ENCODE measurements around the gene PNPLA8.
"Not testable (repeated sequence)": the region's sequence is repeated elsewhere in the genome, so short reads cannot be mapped to it uniquely, and the experiment has no call there.

The PNPLA8 gene

DNA sequence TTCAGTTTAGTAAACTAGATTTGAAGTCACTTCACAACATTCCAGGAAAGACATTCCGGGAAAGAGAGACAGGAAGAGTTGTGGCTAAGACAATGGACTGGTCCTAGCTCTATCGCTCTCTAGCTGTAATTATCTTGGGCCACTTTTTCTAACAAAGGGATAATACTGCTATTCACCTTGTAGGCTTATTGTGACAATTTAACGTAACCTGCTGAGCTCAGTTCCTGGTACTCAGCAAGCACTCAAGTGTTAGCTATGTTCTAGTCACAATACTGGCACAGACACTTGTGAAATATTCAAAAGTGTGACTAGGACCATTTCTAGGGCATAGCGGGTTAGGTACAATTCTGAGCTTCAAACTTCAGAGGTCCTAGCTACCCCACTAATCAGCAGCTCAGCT lies 57.7 kb downstream of the PNPLA8 start:
- peaks cover 0 to 2% of the 10 kb centered on the region in 2 donors for H3K36me3 ChIP-seq (ENCODE audit: control insufficient read depth in 2 of 2, insufficient read depth in 2 of 2, low read length in 2 of 2)
- no peaks in the 10 kb centered on the region for H3K4me1 ChIP-seq (ENCODE audit: control insufficient read depth, insufficient read depth, low read length)
- H3K27me3 ChIP-seq (ENCODE audit: control insufficient read depth in 1 of 2, insufficient read depth in 2 of 2, low read length in 2 of 2): no peaks in the 10 kb centered on the region
- no peak overlapping the region for H3K9ac ChIP-seq (ENCODE audit: low read length in 2 of 2)
- no peaks in the 10 kb centered on the region for H3K9me3 ChIP-seq (ENCODE audit: control insufficient read depth in 2 of 2, low read length in 2 of 2)
- no peak overlapping the region for H3K27ac ChIP-seq (ENCODE audit: low read length)
- H3K4me3 ChIP-seq (ENCODE audit: low read length in 2 of 2): no peak overlapping the region

DNA sequence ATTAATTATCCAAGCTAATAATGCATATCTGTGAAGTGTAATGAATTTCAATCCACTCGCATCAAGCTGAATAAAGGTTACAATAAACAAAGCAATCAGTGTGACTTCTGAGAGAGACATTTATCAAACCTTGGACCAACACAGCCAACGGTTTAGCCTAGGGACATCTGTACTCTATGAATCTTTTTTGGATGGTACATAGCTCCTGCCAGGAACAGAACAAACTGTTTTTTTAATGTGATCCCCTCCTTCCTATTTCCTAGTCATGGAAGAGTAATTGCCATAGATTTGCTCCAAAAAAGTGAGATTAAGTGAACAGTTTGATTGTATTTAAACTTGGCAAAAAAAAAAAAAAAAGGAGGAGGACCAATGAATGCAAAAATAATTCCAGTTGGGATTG lies 58.5 kb downstream of the PNPLA8 start:
- Histone ChIP-seq H3K4me3 (ENCODE audit: low read length in 2 of 2) (no peak overlapping the region), H3K4me1 (ENCODE audit: control insufficient read depth, insufficient read depth, low read length) (no peaks in the 10 kb centered on the region), H3K9me3 (ENCODE audit: control insufficient read depth in 2 of 2, low read length in 2 of 2) (no peaks in the 10 kb centered on the region), H3K27ac (ENCODE audit: low read length) (no peak overlapping the region), H3K27me3 (ENCODE audit: control insufficient read depth in 1 of 2, insufficient read depth in 2 of 2, low read length in 2 of 2) (no peaks in the 10 kb centered on the region), H3K9ac (ENCODE audit: low read length in 2 of 2) (no peak overlapping the region), H3K36me3 (ENCODE audit: control insufficient read depth in 2 of 2, insufficient read depth in 2 of 2, low read length in 2 of 2) (peaks cover 0 to 2% of the 10 kb centered on the region in 2 donors)

DNA sequence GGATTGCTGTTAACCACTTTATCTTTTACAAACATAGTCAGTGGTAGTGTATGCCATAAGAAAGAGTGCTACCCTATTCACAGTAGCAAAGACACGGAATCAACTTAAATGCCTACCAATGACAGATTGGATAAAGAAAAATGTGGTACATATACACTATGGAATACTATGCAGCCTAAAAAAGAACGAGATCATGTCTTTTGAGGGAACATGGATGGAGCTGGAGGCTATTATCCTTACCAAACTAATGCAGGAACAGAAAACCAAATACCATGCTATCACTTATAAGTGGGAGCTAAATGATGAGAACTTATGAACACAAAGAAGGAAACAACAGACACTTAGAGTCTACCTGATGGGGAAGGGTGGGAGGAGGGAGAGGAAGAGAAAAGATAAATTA lies 59.6 kb downstream of the PNPLA8 start:
- not testable (repeated sequence) for H3K27ac ChIP-seq (ENCODE audit: low read length); H3K9ac ChIP-seq (ENCODE audit: low read length in 2 of 2); H3K27me3 ChIP-seq (ENCODE audit: control insufficient read depth in 1 of 2, insufficient read depth in 2 of 2, low read length in 2 of 2); H3K4me1 ChIP-seq (ENCODE audit: control insufficient read depth, insufficient read depth, low read length); H3K9me3 ChIP-seq (ENCODE audit: control insufficient read depth in 2 of 2, low read length in 2 of 2); H3K36me3 ChIP-seq (ENCODE audit: control insufficient read depth in 2 of 2, insufficient read depth in 2 of 2, low read length in 2 of 2); H3K4me3 ChIP-seq (ENCODE audit: low read length in 2 of 2)

DNA sequence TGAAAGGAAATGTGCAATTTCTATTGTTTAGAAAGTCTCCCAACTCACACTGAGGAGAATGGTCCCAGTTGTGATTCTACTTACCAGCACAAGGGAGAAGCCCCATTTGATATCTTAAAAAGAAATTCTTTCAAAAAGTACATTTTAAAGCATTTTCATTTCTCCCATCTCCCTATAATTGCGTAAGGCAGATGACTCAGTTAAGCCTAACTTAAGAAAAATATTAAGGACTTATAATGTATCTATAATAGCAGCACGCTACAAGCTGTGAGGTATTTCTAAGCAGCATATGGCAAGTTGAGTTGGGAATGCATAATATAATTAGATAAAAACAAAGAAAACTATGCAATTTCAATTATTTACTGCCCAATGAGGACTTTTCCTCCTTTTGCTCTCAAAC lies 61.2 kb downstream of the PNPLA8 start:
- no peaks in the 10 kb centered on the region for H3K4me1 ChIP-seq (ENCODE audit: control insufficient read depth, insufficient read depth, low read length)
- no peaks in the 10 kb centered on the region for H3K9me3 ChIP-seq (ENCODE audit: control insufficient read depth in 2 of 2, low read length in 2 of 2)
- no peak overlapping the region for H3K27ac ChIP-seq (ENCODE audit: low read length)
- H3K4me3 ChIP-seq (ENCODE audit: low read length in 2 of 2): no peak overlapping the region
- peaks cover 0 to 5% of the 10 kb centered on the region in 2 donors for H3K27me3 ChIP-seq (ENCODE audit: control insufficient read depth in 1 of 2, insufficient read depth in 2 of 2, low read length in 2 of 2)
- no peaks in the 10 kb centered on the region for H3K36me3 ChIP-seq (ENCODE audit: control insufficient read depth in 2 of 2, insufficient read depth in 2 of 2, low read length in 2 of 2)
- H3K9ac ChIP-seq (ENCODE audit: low read length in 2 of 2): no peak overlapping the region

DNA sequence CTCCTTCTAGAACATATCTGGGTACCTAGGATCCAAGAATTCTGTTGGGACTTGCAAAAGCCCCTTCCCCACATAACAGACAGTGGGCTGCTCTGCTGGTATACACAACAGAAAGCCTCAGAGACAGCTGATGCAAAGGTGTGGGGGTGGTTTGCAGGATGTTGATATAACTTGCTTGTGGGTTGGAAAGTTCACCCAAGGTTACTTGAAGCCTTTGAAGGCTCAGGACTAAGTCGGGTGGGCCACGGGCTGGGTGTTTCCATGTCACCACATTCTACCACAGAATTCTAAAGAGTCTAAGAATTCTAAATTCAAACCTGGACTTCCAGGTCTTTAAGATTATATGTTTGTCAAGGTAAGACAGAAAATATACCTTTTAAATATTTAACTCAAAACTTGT lies 62.3 kb downstream of the PNPLA8 start:
- H3K4me3 ChIP-seq (ENCODE audit: low read length in 2 of 2): no peak overlapping the region
- no peaks in the 10 kb centered on the region for H3K9me3 ChIP-seq (ENCODE audit: control insufficient read depth in 2 of 2, low read length in 2 of 2)
- H3K4me1 ChIP-seq (ENCODE audit: control insufficient read depth, insufficient read depth, low read length): no peaks in the 10 kb centered on the region
- peaks cover 3 to 6% of the 10 kb centered on the region in 2 donors for H3K27me3 ChIP-seq (ENCODE audit: control insufficient read depth in 1 of 2, insufficient read depth in 2 of 2, low read length in 2 of 2)
- H3K9ac ChIP-seq (ENCODE audit: low read length in 2 of 2): no peak overlapping the region
- no peaks in the 10 kb centered on the region for H3K36me3 ChIP-seq (ENCODE audit: control insufficient read depth in 2 of 2, insufficient read depth in 2 of 2, low read length in 2 of 2)
- no peak overlapping the region for H3K27ac ChIP-seq (ENCODE audit: low read length)

DNA sequence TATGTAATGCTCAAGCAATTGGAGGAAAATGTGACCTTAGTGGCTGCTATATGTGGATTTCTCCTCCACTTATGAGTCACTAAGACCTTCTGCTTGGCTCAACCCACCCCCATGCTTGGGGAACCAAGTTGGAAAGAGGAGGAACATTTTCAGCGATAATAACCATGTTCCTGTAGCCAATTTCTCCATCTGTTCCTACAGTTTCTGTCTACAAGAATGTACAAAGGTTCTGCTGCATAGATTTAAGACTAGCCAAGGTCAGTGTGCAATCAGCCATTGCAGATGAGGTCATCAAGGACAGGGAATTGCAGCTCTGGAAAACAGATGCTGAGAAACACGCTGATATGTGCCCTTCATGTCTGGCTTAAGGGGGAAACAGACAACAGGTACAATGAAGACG lies 64.1 kb downstream of the PNPLA8 start:
- no peaks in the 10 kb centered on the region for H3K9me3 ChIP-seq (ENCODE audit: control insufficient read depth in 2 of 2, low read length in 2 of 2)
- H3K9ac ChIP-seq (ENCODE audit: low read length in 2 of 2): no peak overlapping the region
- peaks cover 14 to 18% of the 10 kb centered on the region in 2 donors for H3K27me3 ChIP-seq (ENCODE audit: control insufficient read depth in 1 of 2, insufficient read depth in 2 of 2, low read length in 2 of 2)
- H3K27ac ChIP-seq (ENCODE audit: low read length): no peak overlapping the region
- no peak overlapping the region for H3K4me3 ChIP-seq (ENCODE audit: low read length in 2 of 2)
- H3K36me3 ChIP-seq (ENCODE audit: control insufficient read depth in 2 of 2, insufficient read depth in 2 of 2, low read length in 2 of 2): no peaks in the 10 kb centered on the region
- H3K4me1 ChIP-seq (ENCODE audit: control insufficient read depth, insufficient read depth, low read length): no peaks in the 10 kb centered on the region

DNA sequence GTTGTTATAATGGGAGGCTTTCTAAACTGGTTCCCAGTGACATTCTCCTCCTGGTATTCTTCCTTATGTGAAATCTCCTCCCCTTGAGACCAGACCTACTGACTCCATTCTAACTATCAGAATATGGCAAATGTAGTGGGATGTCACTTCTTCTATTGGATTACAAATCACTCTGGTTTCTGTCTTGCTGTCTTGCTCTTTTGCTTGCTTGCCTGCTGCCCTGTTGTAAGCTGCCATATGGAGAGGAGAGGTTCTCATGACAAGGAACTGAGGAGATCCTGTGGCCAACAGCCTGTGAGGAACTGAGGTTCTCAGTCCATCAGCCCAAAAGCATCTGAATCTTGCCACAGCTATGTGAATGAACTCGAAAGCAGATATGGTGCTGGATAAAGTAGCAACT lies 65.0 kb downstream of the PNPLA8 start:
- H3K27ac ChIP-seq (ENCODE audit: low read length): no peak overlapping the region

DNA sequence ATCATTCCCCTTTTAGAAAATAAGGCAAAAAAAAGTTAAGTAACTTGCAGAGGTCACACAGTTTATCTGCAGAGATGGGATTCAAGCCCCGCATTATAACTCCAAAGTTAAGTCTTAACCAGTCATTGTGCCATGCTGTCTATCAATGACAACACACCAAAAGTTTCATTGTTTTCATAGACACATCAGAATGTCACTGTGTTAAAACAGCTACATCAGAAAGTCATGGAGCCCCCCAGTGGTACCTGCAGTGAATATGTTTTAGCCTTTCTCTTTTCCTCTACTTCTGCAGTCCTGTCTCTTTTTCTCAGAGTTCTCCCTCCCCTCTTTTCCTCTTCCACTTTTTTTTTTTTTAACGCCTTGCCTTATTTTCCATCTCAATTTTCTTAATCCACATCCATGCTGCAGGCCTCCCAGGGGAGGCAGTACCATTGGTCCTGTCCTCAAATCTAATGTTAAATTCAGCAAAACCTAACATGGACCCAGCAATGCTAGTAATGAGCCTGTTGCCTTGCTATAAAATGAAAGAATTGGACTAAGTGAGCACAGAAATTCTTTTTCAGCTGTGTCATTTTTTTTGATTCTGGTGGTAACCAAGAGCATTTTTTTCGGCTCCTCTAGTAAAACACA lies 65.9 kb downstream of the PNPLA8 start:
- no peak overlapping the region for H3K9ac ChIP-seq (ENCODE audit: low read length in 2 of 2)
- no peaks in the 10 kb centered on the region for H3K36me3 ChIP-seq (ENCODE audit: control insufficient read depth in 2 of 2, insufficient read depth in 2 of 2, low read length in 2 of 2)
- H3K27ac ChIP-seq (ENCODE audit: low read length): no peak overlapping the region
- H3K4me3 ChIP-seq (ENCODE audit: low read length in 2 of 2): no peak overlapping the region
- peaks cover 11% of the 10 kb centered on the region for H3K4me1 ChIP-seq (ENCODE audit: control insufficient read depth, insufficient read depth, low read length)
- no peaks in the 10 kb centered on the region for H3K9me3 ChIP-seq (ENCODE audit: control insufficient read depth in 2 of 2, low read length in 2 of 2)
- H3K27me3 ChIP-seq (ENCODE audit: control insufficient read depth in 1 of 2, insufficient read depth in 2 of 2, low read length in 2 of 2): peaks cover 21 to 26% of the 10 kb centered on the region in 2 donors

More for the DNA sequence above, 65.0 kb downstream of the PNPLA8 start:
- no peak overlapping the region for H3K4me3 ChIP-seq (ENCODE audit: low read length in 2 of 2)
- peaks cover 17 to 18% of the 10 kb centered on the region in 2 donors for H3K27me3 ChIP-seq (ENCODE audit: control insufficient read depth in 1 of 2, insufficient read depth in 2 of 2, low read length in 2 of 2)
- H3K4me1 ChIP-seq (ENCODE audit: control insufficient read depth, insufficient read depth, low read length): peaks cover 1% of the 10 kb centered on the region
- no peak overlapping the region for H3K9ac ChIP-seq (ENCODE audit: low read length in 2 of 2)
- no peaks in the 10 kb centered on the region for H3K9me3 ChIP-seq (ENCODE audit: control insufficient read depth in 2 of 2, low read length in 2 of 2)
- no peaks in the 10 kb centered on the region for H3K36me3 ChIP-seq (ENCODE audit: control insufficient read depth in 2 of 2, insufficient read depth in 2 of 2, low read length in 2 of 2)

DNA sequence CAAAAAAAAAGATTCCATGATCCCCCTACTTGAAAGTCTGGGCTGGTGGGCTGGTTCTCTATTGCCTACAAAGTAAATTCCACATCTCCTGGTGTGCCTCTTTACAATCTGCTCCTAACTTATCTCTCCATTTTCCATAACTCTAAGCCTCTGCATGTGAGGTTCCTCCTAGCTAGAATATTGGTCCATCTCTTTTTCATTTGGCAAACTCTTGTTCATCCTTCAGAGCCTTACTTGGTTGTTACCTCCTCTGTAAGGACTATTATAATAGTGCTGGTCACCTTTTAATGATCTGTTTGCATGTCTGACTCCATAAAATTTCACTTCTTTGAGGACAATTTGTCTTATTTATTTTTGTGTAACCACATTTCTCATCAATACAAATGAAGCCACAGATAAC lies 68.1 kb downstream of the PNPLA8 start:
- H3K27ac ChIP-seq (ENCODE audit: low read length): no peak overlapping the region
- H3K36me3 ChIP-seq (ENCODE audit: control insufficient read depth in 2 of 2, insufficient read depth in 2 of 2, low read length in 2 of 2): no peaks in the 10 kb centered on the region
- no peak overlapping the region for H3K9ac ChIP-seq (ENCODE audit: low read length in 2 of 2)
- H3K9me3 ChIP-seq (ENCODE audit: control insufficient read depth in 2 of 2, low read length in 2 of 2): no peaks in the 10 kb centered on the region
- H3K27me3 ChIP-seq (ENCODE audit: control insufficient read depth in 1 of 2, insufficient read depth in 2 of 2, low read length in 2 of 2): peaks cover 26 to 48% of the 10 kb centered on the region in 2 donors
- peaks cover 13% of the 10 kb centered on the region for H3K4me1 ChIP-seq (ENCODE audit: control insufficient read depth, insufficient read depth, low read length)
- no peak overlapping the region for H3K4me3 ChIP-seq (ENCODE audit: low read length in 2 of 2)

DNA sequence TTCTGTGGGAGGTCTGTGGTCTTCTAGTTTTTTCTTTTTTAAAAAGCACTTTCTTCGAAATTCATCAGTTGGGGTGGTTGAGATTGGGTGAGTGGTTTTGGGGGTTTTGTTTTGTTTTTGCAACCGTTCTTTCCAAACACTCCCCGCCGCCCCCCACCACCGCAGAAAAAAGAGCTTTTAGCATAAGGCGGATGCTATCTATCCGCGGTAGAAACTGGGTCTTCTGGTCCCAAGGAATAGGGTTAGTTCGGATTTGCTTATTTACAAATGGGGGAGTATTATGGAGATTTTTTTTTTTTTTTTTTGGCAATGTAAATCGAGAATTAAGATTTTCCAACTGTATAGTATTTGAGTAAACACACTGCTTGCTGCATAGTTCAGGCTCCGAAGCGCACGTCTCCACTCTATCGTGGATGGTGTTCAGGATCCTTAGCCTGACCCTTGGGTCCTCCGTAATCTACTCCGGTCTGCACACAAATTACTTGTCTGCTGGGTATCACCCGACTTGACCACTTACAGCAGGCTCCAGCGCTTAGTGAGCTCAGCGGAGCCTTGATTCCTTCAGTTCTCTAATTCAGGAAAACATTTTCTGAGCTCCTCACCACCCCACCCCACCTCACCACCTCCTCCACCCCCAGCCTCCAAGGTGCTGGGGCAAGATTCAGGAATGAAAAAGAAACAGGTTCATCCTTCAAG lies 68.9 kb downstream of the PNPLA8 start:
- Histone ChIP-seq H3K27ac (ENCODE audit: low read length) (no peak overlapping the region), H3K9me3 (ENCODE audit: control insufficient read depth in 2 of 2, low read length in 2 of 2) (no peaks in the 10 kb centered on the region), H3K27me3 (ENCODE audit: control insufficient read depth in 1 of 2, insufficient read depth in 2 of 2, low read length in 2 of 2) (peaks cover 27 to 50% of the 10 kb centered on the region in 2 donors), H3K4me3 (ENCODE audit: low read length in 2 of 2) (no peak overlapping the region), H3K4me1 (ENCODE audit: control insufficient read depth, insufficient read depth, low read length) (peaks cover 13% of the 10 kb centered on the region), H3K9ac (ENCODE audit: low read length in 2 of 2) (no peak overlapping the region), H3K36me3 (ENCODE audit: control insufficient read depth in 2 of 2, insufficient read depth in 2 of 2, low read length in 2 of 2) (no peaks in the 10 kb centered on the region)

DNA sequence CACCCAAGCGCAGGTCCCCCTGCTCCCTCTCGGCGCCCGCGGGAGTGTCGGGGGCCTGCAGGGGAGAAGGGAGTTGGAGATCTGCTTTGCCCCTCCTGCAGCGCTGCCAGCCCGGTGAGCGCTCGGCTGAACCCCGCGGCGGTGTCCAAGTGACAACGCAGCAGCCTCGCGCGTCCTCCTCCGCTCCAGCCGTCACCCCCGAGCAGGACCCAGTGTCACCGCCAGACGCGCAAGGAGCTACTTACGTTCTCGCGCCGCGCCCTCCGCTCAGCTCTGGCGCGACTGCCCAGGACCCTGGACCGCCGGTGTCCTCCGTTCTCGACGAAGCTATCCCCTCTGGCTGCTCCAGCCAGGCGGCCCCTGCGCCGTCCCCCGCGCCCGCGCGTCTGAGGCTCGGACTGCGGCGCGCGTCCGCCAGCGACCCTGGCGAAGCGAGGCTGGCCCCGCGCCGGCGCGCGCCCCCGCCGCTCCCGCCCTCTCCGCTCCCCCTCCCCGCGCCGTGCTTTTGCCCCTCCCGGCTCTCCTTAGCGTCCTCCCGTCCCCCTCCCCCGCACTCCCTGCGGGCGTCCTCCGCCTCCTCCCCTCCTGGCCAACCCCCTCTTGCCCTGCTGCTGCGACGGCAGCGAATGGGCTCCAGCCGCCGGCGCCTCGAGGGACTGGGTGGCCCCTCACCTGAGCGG lies 69.8 kb downstream of the PNPLA8 start, which contains the start of gene NRCAM:
TSS of gene NRCAM (minus strand) at position 439 of the 680 bp plus-strand sequence. CDS start 216,372 bp downstream, outside the sequence.
- Histone ChIP-seq H3K27ac (ENCODE audit: low read length) (no peak within 1 kb of the TSS), H3K36me3 (ENCODE audit: control insufficient read depth in 2 of 2, insufficient read depth in 2 of 2, low read length in 2 of 2) (no peaks in the 10 kb centered on the region), H3K4me3 (ENCODE audit: low read length in 2 of 2) (peak within 1 kb of the TSS; percentile 49 to 66), H3K9me3 (ENCODE audit: control insufficient read depth in 2 of 2, low read length in 2 of 2) (no peaks in the 10 kb centered on the region), H3K27me3 (ENCODE audit: control insufficient read depth in 1 of 2, insufficient read depth in 2 of 2, low read length in 2 of 2) (peaks cover 24 to 50% of the 10 kb centered on the region in 2 donors), H3K9ac (ENCODE audit: low read length in 2 of 2) (no peak within 1 kb of the TSS), H3K4me1 (ENCODE audit: control insufficient read depth, insufficient read depth, low read length) (peaks cover 13% of the 10 kb centered on the region)
